Suprapubic skin (tissue), 4 donors: ENCODE data around the gene PPP1R13B. TPM values are rescaled to one million over a fixed set of nuclear protein-coding genes. Genes with fewer than 3 reads are reported as not detected.

Source experiments
- DNase-seq, 2 donors: peaks; one replicate each; pipeline ENCODE4 v3.0.0-alpha.2; 2019; ENCODE audit warnings: low spot score in 2 of 2
- H3K27ac ChIP-seq: fragments of 200-600 bp; sonication (generic); one replicate; pipeline ENCODE4 v1.5.1; 2019
- H3K27me3 ChIP-seq: fragments of 200-600 bp; sonication (generic); one replicate; pipeline ENCODE4 v1.5.1; 2019
- H3K36me3 ChIP-seq: fragments of 200-600 bp; sonication (generic); one replicate; pipeline ENCODE4 v1.5.1; 2019
- H3K4me1 ChIP-seq: fragments of 200-600 bp; sonication (generic); one replicate; pipeline ENCODE4 v1.5.1; 2019
- H3K4me3 ChIP-seq: fragments of 200-600 bp; sonication (generic); one replicate; pipeline ENCODE4 v1.5.1; 2019; ENCODE audit warnings: mild to moderate bottlenecking
- H3K9me3 ChIP-seq: fragments of 200-600 bp; sonication (generic); one replicate; pipeline ENCODE4 v1.5.1; 2019
- EP300 ChIP-seq: sonication (generic); formaldehyde crosslinking; IDR thresholded peaks from one replicate; pipeline ENCODE4 v1.6.1; 2017; ENCODE audit warnings: antibody characterized with exemption
- POLR2A ChIP-seq, 2 donors: fragments of 450-650 bp; IDR thresholded peaks; one replicate each; pipeline ENCODE4 v1.6.1; 2017; ENCODE audit warnings: antibody characterized with exemption in 2 of 2, mild to moderate bottlenecking in 2 of 2, moderate library complexity in 2 of 2
- POLR2AphosphoS5 ChIP-seq, 3 donors: sonication (generic); formaldehyde crosslinking; IDR thresholded peaks; one replicate each; pipeline ENCODE4 v1.6.1; 2017; ENCODE audit warnings: antibody characterized with exemption in 3 of 3
- WGBS: methylation state at CpG from one replicate; pipeline ENCODE4 v1.1.5; 2018; 5-methylcytosine and 5-hydroxymethylcytosine counted together
- total RNA-seq, 4 donors: library from RNA; depleted of rRNA; stranded (reverse); fragments of >200 nt; gene quantifications; one replicate each; pipeline ENCODE4 v1.1.0, GENCODE V29; 2016
- TF ChIP-seq, protein P1 (sequence below), 2 donors: fragments of 200-600 bp in 1 of 2; fragments of 450-650 bp in 1 of 2; sonication (generic) in 1 of 2; IDR thresholded peaks; one replicate each; pipeline ENCODE4 v1.5.1; 2016 to 2019; ENCODE audit warnings: antibody characterized with exemption in 2 of 2, mild to moderate bottlenecking in 1 of 2, moderate library complexity in 1 of 2

Gene PPP1R13B
- total RNA-seq, 4 donors from 2014 or later: 21.7 to 51.6 (median 36.4) TPM

DNA sequence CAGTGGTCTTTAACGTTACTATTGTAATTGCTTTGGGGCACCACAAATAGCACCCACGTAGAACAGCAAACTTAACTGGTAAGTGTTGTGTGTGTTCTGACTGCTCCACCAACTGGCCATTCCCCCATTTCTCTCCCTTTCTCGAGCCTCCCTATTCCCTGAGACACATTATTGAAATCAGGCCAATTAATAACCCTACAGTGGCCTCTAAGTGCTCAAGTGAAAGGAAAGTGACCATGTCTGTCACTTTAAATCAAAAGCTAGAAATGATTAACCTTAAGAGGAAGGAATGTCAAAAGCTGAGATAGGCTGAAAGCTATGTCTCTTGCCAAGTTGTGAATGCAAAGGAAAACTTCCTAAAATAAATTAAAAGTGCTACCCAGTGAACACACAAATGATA, 22.3 kb downstream of the PPP1R13B start:
- WGBS: 71% methylated on average over 3 of the region's 3 CpGs
- Histone ChIP-seq H3K36me3 (no peaks in the 10 kb centered on the region), H3K27ac (no peak overlapping the region)

DNA sequence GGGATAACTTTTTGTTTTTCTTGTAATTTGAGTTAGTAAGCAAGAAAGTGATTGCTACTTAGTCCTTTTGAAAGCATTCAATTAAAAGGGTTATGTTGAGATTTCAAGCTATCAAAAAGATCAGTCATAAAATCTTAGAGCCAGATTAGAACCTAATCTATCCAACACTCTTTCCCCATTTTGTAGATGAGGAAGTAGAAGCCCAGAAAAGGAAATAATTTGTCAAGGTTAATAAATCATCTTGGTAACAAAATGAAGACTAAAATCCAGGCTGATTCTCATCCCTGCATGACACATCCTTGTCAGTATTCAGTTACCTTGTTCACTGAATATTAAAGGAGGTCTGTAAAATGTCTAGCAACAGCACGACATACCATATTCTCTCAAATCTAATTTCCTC, 26.5 kb downstream of the PPP1R13B start:
- TF ChIP-seq POLR2A (IDR thresholded peaks at IDR 0.05): no peak
- no peak for TF ChIP-seq EP300
- TF ChIP-seq POLR2AphosphoS5 (IDR thresholded peaks at IDR 0.05): no peak
- TF ChIP-seq, protein P1, sequence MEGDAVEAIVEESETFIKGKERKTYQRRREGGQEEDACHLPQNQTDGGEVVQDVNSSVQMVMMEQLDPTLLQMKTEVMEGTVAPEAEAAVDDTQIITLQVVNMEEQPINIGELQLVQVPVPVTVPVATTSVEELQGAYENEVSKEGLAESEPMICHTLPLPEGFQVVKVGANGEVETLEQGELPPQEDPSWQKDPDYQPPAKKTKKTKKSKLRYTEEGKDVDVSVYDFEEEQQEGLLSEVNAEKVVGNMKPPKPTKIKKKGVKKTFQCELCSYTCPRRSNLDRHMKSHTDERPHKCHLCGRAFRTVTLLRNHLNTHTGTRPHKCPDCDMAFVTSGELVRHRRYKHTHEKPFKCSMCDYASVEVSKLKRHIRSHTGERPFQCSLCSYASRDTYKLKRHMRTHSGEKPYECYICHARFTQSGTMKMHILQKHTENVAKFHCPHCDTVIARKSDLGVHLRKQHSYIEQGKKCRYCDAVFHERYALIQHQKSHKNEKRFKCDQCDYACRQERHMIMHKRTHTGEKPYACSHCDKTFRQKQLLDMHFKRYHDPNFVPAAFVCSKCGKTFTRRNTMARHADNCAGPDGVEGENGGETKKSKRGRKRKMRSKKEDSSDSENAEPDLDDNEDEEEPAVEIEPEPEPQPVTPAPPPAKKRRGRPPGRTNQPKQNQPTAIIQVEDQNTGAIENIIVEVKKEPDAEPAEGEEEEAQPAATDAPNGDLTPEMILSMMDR (IDR thresholded peaks at IDR 0.05): no peak
- no peaks in the 10 kb centered on the region for H3K9me3 ChIP-seq
- H3K4me1 ChIP-seq: peaks cover 12% of the 10 kb centered on the region
- no peaks in the 10 kb centered on the region for H3K27me3 ChIP-seq
- no peak overlapping the region for H3K4me3 ChIP-seq
- WGBS: 72% methylated on average over 1 of the region's 1 CpG
- no peaks in the 10 kb centered on the region for H3K36me3 ChIP-seq
- H3K27ac ChIP-seq: no peak overlapping the region
- DNase-seq: no peak

More for the DNA sequence above, 22.3 kb downstream of the PPP1R13B start:
- Histone ChIP-seq H3K27me3 (no peaks in the 10 kb centered on the region), H3K4me1 (peaks cover 13% of the 10 kb centered on the region), H3K9me3 (no peaks in the 10 kb centered on the region), H3K4me3 (no peak overlapping the region)
- no peak for DNase-seq
- no peak for TF ChIP-seq POLR2A (IDR thresholded peaks at IDR 0.05)
- TF ChIP-seq EP300: no peak
- TF ChIP-seq POLR2AphosphoS5 (IDR thresholded peaks at IDR 0.05): no peak
- TF ChIP-seq, protein P1 (IDR thresholded peaks at IDR 0.05): no peak

DNA sequence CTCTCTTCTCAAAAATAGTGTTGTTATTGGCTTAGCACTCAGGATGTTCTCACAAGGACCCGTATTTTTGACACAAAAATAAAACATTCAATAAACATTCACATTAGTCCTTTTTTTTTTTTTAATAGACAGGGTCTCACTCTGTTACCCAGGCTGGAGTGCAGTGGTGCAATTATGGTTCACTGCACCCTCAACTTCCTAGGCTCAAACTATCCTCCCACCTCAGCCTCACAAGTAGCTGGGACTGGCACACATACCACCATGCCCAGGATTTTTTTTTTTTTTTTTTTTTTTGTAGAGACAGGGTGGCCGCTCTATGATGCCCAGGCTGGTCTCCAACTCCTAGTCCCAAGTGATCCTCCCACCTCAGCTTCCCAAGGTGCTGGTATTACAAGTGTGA, 27.0 kb downstream of the PPP1R13B start:
- H3K27ac ChIP-seq: no peak overlapping the region
- no peaks in the 10 kb centered on the region for H3K36me3 ChIP-seq
- no peaks in the 10 kb centered on the region for H3K9me3 ChIP-seq
- no peak for TF ChIP-seq EP300
- TF ChIP-seq, protein P1 (IDR thresholded peaks at IDR 0.05): no peak
- no peak for TF ChIP-seq POLR2AphosphoS5 (IDR thresholded peaks at IDR 0.05)
- no peak for TF ChIP-seq POLR2A (IDR thresholded peaks at IDR 0.05)
- no peaks in the 10 kb centered on the region for H3K27me3 ChIP-seq
- WGBS: 57% methylated on average over 2 of the region's 2 CpGs
- peak overlapping the region; percentile 7 for H3K4me3 ChIP-seq
- H3K4me1 ChIP-seq: peaks cover 12% of the 10 kb centered on the region
- DNase-seq: no peak

DNA sequence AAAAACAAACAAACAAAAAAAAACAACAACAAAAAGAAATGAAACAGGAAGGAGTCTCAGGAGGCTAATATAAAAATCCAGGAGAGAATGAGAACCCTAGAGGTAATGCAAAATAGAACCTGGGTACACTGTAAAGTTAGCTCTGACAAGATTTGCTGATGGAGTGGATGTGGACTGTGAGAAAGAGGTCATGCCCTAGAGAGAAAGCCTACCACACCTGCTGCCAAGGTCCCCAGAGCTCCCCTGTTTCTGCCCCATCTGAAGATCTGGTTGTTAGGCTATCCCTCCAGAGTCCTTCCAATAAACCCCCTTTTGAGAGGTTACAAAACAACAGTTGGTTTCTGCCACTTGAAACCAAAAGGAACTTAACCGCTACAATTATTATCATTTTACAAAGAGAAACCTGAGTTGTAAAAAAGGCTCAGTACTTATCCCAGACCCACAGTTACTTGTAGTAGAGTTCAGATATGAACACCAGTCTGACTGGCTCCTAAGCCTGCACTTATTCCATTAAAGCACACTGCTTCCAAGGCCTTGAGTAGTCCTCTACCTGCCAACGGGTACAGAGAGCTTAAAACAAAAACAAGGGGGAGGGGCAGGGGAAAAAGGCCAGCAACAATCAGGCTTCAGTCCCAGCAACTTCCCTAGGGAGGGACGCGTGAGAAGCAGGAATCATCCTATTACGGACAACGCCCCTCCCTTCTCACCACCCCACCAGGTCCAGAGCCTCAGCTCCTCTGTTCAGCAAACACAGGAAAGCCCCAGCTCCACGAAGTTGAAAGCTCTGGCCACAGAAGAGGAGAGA, 27.7 kb downstream of the PPP1R13B start:
- WGBS: 26% methylated on average over 7 of the region's 7 CpGs
- peak overlapping the region; percentile 7 for H3K4me3 ChIP-seq
- H3K27ac ChIP-seq: no peak overlapping the region
- peaks cover 12% of the 10 kb centered on the region for H3K4me1 ChIP-seq
- no peaks in the 10 kb centered on the region for H3K27me3 ChIP-seq
- no peaks in the 10 kb centered on the region for H3K36me3 ChIP-seq
- no peaks in the 10 kb centered on the region for H3K9me3 ChIP-seq
- DNase-seq: peak in 1 of 2 donors; percentile 66
- TF ChIP-seq, protein P1 (IDR thresholded peaks at IDR 0.05): no peak
- TF ChIP-seq EP300 (no peak), POLR2A (IDR thresholded peaks at IDR 0.05) (no peak), POLR2AphosphoS5 (IDR thresholded peaks at IDR 0.05) (no peak)

DNA sequence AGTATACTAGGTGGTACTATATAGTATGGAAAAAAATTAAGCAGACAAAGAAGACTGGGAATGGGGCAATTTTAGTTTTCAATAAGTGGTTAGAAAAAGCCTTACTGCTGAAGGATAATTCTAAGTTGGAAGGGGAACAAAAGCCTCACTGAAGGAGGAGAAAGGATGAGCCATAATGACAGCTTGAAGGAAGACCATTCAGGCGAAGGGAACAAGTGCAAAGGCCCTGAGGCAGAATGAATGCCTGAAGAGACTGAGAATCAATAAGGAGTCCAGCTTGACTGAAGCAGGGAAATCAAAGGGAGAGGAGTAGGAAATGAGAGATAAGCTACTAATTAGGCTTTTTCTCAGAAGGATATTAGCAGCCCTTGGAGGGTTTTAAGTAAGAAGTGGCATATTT, 28.5 kb downstream of the PPP1R13B start:
- Histone ChIP-seq H3K36me3 (no peaks in the 10 kb centered on the region), H3K4me1 (peaks cover 12% of the 10 kb centered on the region), H3K27me3 (no peaks in the 10 kb centered on the region), H3K4me3 (no peak overlapping the region), H3K27ac (no peak overlapping the region), H3K9me3 (no peaks in the 10 kb centered on the region)
- TF ChIP-seq EP300: no peak
- TF ChIP-seq, protein P1 (IDR thresholded peaks at IDR 0.05): no peak
- DNase-seq: no peak
- 93% methylated on average over 1 of the region's 1 CpG for WGBS
